GM19467 (cell line): ENCODE results near the gene ALOXE3.

Experiments
- ATAC-seq: cut with Tn5 transposase; IDR thresholded peaks from one replicate; pipeline ENCODE4 v1.9.1; 2021; ENCODE audit warnings: mild to moderate bottlenecking, moderate library complexity; ENCODE audit not compliant: unreplicated experiment

ALOXE3 gene

DNA sequence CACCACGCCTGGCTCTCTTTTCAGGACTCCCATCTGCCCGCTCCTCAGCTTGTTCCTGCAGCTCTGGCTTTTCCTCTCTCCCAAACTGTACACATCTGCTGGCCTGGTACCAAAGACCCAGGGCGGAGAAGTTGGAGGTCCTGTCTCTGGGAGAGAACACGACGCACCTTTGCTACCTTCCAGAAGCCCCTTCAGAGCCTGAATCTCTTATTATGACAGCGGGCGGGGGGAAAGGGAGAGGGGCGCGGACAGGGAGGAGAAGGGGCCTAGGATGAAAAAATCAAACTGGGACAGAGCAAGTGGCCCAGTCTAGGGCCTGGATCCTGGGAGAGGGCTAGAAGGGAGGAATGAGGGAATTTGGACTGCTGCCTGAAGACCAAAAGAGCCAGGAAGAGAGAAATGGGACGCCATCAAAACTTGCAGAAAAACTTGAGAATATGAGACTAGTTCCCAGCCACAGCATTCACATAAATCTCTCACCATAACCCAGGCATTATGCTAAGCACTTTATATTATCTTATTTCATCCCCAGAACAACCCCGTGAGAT lies 36.4 kb upstream of the ALOXE3 start:
- ATAC-seq: no peak

DNA sequence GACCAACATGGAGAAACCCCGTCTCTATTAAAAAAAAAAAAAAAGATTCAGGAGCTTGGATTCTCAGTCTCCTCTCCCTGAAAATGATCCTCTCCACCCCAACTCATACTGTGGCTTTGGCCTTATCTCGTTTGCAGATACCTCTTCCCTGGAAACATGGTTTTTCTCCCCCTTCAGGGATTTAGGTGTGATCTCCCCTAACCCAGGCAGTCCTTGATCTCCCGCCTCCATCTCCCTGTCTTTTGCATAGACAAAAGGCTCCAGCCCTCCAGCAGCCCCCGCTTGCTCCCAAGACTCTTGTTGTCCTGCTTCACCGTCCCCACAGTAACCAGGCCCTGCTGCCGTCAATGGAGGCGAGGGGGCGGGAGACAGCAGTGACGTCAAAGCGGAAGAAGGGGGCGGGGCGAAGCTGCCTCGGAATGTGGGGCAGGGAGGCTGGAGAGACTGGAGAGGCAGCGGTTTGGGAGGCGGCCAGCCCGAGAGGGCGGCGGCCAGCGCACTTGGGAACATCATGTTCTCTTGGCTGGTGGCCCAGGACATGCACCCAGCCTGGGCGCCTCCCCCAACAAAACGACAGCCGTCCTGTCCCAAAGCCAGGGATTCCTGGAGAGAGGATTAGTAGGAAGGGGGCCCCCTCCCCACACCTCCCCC lies 35.8 kb upstream of the ALOXE3 start:
- no peak for ATAC-seq

DNA sequence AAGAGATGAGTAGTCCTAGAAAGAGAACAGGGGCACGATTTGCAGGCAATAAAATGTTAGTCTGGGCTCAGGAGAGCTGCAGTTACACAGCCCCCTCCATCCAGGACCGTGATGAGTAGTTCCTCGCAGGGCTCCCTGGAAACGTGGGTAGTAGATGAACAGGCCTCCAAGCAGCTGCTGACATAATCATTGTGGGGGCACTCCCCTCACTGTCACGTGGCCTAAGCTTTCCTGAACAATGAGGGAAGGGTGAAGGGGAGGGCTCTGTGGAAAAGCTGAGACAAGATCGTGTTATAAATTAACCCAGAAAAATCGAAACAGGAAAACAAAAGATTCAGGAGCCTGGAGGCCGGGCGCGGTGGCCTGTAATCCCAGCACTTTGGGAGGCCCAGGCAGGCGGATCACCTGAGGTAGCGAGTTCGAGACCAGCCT lies 35.2 kb upstream of the ALOXE3 start:
- no peak for ATAC-seq

DNA sequence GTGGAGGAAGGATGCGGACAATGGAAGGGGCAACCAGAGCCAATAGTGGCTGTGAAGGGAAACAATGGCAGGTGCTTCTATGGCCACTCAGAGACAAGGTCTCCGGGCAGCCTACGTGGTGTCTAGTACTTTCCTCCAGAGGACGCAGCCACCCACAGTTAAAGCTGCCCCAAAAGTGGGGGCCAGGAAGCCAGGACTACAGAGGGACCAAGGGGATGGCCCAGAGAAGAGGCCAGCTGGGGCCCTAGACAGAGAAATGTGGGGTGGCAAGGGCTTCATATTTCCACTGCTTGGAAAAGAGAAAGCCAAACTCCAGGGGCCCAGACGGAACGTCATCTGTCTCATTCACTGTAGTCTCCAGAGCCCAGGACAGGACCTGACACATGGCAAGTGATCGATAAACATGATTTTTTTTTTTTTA lies 34.7 kb upstream of the ALOXE3 start:
- no peak for ATAC-seq

DNA sequence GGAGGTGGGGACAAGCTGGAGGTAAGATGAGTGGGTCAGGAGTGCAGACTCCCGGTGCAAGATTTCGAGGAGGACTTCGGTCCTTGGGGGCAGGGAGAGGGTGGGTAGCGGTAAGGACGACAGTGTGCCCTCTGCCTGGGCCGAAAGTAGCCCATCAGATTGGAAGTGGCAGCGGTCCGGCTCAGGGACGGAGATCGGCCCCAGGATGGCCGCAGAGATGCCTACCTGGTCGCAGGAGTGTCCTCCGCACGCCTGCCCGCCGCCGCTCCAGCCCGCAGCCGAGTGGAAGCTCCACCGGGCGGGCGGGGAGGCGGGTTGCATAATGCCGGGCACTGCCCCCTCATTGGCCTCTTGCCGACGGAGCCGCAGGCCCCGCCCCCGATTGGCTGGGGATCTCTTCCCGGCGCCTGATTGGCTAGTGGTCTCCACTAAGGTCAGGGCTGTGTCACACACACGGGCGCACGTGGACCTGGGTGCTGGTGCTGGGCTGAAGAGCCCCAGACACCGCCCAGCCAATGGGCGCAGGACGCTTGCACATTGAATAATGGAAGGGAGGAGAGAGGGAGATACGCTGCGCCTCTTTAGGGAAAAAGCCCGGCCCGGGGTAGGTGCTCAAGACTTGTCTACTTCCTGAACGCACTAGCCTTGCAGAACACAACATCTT lies 33.9 kb upstream of the ALOXE3 start, which contains the start of gene PER1:
Gene PER1 (minus strand): TSS at position 293 of the 664 bp plus-strand sequence. CDS start 1,698 bp downstream, outside the sequence.
- no peak for ATAC-seq

DNA sequence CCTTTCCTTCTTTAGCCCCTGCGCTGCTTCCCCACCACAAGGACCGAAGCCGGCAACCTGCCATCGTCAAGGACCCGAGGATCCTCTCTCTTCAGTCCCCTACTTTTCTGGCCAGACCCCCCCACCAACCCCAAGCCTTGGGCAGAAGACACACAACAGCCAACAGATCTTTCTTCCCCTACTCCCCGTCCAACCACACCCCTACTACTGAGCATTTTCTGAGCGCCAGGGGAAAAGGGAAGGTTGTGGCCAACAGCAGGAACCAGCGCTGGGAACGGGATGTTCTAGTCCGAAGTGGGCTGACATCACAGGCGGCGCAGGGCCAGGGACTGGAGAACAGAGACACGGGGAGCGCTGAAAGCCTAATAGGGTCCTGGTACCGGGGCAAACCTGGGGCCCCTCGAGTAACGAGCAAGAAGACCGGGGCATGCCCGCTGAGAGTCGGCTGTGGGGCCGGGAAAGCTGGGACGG lies 33.4 kb upstream of the ALOXE3 start:
- ATAC-seq: no peak

DNA sequence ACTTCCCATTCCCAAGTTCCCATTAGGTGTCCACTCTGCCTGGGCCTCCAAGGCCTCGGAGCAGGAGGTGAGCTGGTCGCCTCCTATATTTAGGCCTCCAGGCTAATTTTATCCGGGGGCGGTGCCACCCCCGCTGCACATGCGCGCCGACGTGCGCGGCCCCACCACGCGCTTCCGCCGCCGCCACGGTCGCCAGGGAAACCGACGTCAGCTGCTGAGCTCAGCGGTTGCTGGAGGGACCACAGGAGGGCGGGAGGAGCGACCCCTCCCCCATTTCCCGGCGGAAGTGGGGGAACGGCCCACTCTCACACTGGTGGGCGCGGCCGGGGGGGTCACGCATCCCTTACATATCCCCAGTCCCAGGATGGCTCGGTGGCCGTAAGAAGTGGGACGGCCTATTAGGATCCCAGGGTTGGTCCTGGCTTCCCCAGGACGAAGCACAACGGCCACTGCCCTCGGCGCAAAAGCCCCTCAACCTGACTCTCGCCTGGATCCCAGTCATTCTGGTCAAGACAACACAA lies 32.9 kb upstream of the ALOXE3 start:
- ATAC-seq: no peak

DNA sequence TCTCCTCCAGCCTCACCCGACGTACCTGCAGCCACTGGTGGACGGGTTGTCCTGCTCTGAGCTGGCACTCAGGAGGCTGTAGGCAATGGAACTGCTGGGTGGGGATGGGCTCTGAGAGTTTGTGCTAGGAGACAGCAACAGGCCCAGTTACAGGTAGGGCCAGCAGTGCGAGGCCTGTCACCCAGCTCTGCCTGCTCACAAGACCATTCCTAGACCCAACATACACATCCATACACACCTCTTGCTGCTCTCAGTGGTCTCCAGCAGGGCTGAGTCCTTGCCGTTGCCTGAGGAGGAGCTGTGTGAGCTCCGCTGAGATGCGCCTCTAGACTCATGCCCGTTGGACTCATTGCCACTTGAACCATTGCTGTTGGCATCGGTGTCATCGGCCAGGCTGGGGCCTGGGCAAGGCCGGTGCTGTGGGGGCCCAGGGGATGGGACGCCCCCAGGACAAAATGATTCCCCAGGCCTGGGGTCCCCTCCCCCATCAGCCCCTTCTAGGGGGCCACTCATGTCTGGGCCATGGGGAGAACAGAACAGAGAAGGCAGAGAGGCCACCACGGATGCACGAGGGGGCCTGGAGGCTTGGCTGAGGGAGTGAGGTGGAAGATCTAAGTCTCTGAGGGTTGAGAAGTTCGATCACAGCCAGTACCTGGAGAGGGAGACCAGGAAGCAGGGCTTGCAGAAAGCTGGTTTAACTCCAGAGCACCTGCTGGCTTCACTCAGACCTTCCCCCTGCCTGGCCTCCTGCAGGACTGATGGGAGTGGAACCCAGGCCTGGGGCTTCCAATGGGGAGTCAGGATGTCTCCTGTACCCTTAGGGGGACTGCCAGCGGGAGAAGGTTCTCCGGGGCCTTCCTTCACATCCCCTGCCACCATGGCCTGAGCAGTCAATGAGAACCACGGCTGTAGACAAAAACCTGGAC lies 32.1 kb upstream of the ALOXE3 start:
- no peak for ATAC-seq

DNA sequence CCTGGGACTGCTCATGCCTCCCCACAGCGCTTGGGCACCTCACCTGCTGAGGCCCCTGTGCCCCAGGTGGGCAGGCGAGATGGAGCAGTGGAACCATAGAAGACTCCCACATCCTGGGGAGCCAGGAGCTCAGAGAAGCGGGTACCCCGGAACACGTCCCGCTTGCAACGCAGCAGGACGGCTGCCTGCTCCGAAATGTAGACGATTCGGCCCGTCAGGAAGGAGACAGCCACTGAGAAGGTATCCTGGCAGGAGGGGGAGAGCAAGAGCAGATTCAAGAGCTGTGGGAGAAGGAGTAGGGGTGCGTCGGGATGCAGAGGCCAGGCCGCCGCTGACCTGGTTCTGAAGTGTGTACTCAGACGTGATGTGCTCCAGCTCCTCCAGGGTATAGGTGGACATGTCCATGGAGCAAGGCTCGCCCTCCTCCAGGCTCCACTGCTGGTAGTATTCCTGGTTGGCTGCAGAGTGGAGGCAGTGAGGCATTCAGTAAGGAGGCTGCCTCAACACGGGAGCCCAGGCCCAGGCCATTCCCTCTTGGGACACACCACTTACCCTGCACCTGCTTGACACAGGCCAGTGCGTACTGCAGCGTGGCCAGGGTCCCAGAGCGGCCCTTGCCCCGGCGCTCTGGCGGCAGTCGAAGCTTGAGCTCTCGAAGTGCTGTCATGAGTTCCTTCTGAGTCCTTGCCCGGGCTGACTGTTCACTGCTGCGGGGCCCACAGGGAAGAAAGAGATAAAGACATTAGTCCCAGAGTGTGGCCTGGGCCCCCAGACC lies 31.3 kb upstream of the ALOXE3 start:
- no peak for ATAC-seq

DNA sequence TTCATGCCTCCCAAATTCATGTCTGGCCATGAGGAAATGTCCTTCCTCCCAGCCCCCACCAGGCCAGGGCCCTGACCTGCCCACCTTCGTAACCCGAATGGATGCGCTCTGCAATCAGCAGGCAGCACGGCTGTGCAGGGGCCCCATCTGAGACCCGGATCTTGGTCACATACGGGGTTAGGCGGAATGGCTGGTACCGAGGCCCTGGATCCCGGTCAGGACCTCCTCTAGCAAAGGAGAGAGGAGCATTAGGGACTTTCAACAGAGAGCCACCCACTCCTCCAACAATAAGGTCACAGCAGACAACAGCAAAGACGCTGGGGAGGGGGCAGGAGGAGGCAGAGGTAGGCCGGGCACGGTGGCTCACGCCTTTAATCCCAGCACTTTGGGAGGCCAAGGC lies 30.2 kb upstream of the ALOXE3 start:
- no peak for ATAC-seq

DNA sequence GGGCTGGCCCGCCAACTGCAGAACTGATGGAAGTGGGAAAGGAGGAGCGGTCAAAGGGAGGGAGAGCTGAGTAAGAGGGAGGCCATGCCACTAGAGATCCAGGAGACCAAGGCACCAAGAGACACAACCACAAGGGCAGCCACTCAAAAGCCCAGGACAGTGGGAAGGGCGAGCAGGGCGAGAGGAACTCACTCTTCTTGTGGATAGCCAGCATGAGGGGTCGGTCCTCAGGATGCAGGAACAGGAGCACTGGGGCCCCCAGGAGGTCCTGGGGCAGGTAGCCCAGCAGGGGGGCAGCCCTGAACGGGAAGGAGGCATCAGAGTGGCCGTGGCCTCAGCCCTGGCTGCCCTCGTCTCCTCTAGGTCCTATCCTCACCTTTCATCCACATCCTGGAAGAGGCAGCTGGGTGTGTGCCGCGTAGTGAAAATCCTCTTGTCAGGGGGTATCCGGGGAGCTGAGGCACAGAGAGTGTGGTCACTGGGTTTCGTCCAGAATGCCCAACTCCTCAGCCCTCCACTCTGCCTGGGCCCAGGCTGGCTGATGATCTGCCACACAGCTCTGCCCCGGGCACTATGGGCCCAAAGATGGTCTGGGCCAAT lies 29.6 kb upstream of the ALOXE3 start:
- ATAC-seq: no peak

DNA sequence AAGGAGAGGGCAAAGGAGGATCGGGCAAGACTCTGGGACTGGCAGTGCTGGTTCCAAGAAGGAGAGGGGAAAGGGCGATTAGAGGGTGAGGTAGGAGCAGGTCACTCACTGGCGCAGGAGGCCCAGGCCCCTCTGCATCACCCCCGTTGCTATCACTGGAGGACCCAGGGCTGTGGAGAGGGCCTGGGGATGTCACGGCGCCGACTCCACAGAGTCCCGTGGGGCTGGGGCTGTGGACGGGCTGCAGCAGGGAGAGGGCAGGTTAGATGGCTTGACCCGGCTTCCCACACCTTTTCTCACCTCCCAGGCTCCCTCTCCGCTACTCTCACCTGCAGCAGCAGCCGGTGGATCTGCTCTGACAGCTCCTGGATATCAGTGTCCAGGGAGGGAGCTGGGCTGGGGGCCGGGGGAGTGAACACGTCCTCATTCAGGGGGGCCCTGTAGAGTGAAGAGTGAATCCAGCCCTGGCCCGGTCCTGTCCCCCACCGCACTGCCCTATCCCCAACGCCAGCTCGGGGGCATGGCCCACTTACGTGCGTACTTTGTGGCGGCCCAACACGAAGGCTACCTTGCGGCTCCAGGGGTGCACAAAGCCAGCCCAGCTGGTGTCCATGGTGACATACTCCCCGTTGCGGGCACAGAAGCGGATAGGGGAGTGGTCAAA lies 29.0 kb upstream of the ALOXE3 start:
- ATAC-seq: no peak

DNA sequence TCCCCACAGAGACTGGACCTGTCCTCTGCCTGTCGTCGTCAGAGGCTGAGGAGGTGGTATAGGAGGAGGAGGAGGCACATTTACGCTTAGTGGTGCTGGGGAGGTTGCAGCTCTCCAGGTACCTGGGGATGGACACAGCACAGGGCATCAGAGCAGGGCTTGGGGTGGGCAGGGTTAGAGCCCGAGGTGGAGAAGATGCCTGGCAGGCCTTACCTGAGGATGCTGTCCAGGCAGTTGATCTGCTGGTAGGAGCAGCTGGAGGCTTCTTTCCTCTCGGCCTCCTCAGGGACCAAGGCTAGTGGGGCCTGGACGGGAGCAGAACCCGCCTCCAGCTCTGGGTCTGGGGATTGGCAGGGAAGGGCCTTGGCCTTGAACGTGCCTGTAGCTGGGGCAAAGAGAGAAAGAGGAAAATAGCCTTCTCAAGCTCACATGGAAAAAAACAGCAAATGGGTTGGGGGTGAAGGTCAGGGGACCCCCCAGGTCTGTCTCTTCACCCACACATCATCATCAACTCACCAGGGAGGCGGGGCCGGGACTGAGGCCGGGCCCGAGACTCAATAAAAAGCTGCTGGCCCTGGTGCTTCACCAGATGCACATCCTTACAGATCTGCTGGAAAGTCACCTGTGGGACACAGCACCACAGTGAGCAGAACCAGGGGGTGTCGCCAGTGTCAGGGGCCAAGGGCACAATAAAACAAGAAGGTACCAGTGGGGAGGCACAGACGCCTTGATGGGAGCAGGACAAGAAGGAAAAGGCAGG lies 28.2 kb upstream of the ALOXE3 start:
- no peak for ATAC-seq

DNA sequence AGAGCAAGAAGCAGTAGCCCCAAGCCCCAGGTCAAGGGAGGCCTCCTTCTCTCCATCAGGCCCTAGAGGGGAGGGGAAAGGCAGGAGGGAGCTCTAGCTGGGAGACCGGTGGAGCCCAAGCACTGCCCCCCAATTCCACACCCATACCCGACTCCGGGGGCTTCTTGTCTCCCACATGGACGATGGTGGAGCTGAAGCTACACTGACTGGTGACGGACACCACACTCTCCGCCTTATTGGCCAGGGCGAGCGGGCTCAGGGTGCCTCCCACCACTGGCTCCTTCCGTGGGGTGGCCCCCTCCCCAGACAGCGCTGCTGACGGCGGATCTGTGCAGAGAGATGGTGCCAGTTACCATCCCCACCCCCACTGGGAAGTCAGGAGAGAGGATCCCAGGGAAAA lies 27.5 kb upstream of the ALOXE3 start:
- no peak for ATAC-seq

DNA sequence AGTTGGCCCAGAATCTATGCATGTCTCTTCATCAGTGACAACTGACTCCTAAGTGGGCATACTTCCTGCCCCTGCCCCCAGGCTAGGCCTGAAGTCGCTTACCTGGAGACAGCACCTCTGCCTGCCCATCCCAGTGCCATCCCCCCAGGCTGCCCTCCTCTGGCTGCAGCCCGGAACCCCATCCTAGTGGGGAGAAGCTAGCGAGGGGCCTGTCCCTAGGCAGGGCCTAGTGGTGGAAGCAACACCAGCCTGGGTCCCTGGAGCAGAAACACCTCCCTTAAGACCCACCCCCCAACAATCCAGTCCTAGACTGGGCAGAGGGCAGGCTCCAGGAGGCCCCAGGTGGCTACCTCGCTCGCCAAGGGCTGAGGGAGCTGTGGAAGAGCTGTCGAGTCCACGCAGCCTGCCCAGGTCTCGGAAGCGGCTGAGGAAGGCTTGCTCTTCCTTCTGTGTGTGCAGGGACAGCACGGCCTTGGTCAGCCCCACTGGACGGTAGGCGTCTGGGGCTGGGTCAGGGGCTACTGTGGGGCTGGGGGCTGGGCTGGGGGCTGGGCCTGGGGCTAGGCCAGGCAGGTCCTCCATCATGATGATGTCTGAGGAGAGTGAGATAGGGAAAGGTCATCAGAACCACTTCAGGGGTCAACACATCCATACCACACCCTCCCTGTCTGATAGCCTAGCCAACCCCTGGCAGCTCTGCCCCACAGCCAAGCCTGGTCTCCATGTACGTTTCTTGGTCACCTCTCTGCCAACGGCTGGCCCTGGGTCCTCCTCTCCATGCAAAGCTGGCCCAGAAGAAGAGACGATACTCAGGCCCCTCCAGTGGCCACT lies 26.3 kb upstream of the ALOXE3 start:
- ATAC-seq: no peak

DNA sequence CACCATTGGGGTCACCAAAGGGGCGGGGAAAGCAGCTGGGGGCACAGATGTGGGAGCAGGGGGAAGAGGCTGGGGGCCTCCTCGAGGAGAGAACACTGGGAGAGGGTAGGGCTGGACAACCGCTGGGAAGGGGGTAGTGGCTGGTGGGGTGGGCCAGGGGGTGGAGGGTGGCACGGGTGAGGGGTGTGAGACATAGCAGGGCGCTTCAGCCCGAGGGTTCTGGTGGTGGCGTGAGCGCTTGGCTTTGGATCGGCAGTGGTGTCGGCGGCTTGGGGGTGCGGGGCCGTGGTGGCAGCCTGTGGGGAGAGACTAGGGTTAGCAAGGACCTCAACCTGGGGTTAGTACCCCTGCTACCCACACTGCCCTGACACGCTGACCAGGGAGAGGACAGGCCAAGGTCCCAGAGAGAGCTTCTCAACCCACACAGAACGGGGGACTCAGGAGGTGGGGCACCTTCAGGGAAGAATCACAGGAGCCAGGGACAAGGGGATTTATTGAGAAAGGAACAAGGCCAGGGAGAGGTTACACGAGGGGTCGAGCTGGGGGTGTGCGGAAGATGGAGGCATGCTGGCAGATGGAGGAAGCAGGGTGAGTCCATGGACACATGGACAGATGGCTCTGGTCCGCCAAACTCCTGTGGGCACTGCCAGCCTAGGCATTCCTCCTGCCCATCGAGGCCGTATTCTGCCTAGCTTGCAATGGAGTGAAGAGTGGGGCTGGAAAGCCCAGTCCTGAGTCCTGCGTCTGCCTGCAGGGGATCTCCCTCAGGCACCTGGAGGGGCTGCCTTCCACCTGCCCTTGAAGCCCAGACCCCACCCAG lies 25.5 kb upstream of the ALOXE3 start:
- no peak for ATAC-seq
